Chondrocyte (in vitro differentiated cells): ENCODE data around the gene DAZ2. TPM values are rescaled to one million over a fixed set of nuclear protein-coding genes. Genes with fewer than 3 reads are reported as not detected.
"Not testable (repeated sequence)": the region's sequence is repeated elsewhere in the genome, so short reads cannot be mapped to it uniquely, and the experiment has no call there.

Experiments used
- DNase-seq: peaks from one replicate; pipeline ENCODE4 v3.0.0; 2021; ENCODE audit warnings: mixed read lengths, low spot score
- H3K27ac Mint-ChIP-seq: one replicate; pipeline ENCODE4 v1.8.0; 2021; ENCODE audit warnings: mild to moderate bottlenecking, moderate library complexity, mixed read lengths; ENCODE audit not compliant: unreplicated experiment
- H3K27me3 Mint-ChIP-seq: 2 replicates; pipeline ENCODE4 v1.8.0; 2021; ENCODE audit warnings: low read depth, mixed read lengths
- H3K36me3 Mint-ChIP-seq: 2 replicates; pipeline ENCODE4 v1.8.0; 2021; ENCODE audit warnings: low read depth, mixed read lengths
- H3K4me1 Mint-ChIP-seq: 2 replicates; pipeline ENCODE4 v1.8.0; 2021; ENCODE audit warnings: low read depth, mild to moderate bottlenecking, mixed read lengths
- H3K4me3 Mint-ChIP-seq: one replicate; pipeline ENCODE4 v1.8.0; 2021; ENCODE audit warnings: mild to moderate bottlenecking, moderate library complexity, mixed read lengths; ENCODE audit not compliant: unreplicated experiment
- H3K9me3 Mint-ChIP-seq: 2 replicates; pipeline ENCODE4 v1.8.0; 2021; ENCODE audit warnings: low read depth, mixed read lengths
- long read RNA-seq: library from polyadenylated mRNA; stranded (forward); transcript quantifications from one replicate; pipeline ENCODE4 v2.0.0, GENCODE V29; 2021
- total RNA-seq: library from RNA; stranded (reverse); gene quantifications from 3 replicates; pipeline ENCODE4 v1.2.1, GENCODE V29; 2021

DAZ2 gene, protein sequence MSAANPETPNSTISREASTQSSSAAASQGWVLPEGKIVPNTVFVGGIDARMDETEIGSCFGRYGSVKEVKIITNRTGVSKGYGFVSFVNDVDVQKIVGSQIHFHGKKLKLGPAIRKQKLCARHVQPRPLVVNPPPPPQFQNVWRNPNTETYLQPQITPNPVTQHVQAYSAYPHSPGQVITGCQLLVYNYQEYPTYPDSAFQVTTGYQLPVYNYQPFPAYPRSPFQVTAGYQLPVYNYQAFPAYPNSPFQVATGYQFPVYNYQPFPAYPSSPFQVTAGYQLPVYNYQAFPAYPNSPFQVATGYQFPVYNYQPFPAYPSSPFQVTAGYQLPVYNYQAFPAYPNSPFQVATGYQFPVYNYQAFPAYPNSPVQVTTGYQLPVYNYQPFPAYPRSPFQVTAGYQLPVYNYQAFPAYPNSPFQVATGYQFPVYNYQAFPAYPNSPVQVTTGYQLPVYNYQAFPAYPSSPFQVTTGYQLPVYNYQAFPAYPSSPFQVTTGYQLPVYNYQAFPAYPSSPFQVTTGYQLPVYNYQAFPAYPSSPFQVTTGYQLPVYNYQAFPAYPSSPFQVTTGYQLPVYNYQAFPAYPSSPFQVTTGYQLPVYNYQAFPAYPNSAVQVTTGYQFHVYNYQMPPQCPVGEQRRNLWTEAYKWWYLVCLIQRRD
- not detected in 3 replicates for total RNA-seq
- long read RNA-seq: 0 reads

DNA sequence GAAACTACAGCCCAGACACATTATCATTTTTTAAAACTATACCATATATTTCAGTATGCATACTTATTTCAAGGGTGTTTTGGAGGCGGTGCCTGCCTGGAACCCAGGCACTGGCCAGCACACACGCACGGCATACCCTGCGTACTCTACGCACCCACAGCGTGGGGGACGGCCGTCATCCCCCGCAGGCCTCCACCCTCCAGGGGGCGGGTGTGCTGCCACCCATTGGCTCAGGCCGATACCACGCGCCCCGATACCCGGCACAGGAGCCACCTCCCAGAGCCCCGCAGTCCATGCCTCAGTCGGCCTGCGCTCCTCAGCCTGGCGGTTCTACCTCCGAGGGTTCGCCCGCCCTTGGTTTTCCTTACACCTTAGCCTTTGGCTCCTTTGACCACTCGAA is at the start of gene DAZ2:
DAZ2 (plus strand) TSS at position 301 of the 400 bp plus-strand sequence. CDS start 208 bp downstream, outside the sequence.
- H3K9me3 Mint-ChIP-seq, H3K27ac Mint-ChIP-seq, DNase-seq, H3K36me3 Mint-ChIP-seq, H3K27me3 Mint-ChIP-seq, H3K4me3 Mint-ChIP-seq, H3K4me1 Mint-ChIP-seq: not testable (repeated sequence)

DNA sequence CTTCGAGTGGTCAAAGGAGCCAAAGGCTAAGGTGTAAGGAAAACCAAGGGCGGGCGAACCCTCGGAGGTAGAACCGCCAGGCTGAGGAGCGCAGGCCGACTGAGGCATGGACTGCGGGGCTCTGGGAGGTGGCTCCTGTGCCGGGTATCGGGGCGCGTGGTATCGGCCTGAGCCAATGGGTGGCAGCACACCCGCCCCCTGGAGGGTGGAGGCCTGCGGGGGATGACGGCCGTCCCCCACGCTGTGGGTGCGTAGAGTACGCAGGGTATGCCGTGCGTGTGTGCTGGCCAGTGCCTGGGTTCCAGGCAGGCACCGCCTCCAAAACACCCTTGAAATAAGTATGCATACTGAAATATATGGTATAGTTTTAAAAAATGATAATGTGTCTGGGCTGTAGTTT is 20.4 kb upstream of the DAZ2 start, which contains the start of gene DAZ1:
DAZ1 (minus strand) TSS at position 101 of the 400 bp plus-strand sequence. CDS start 208 bp downstream, outside the sequence.
- H3K4me1 Mint-ChIP-seq, H3K9me3 Mint-ChIP-seq, H3K4me3 Mint-ChIP-seq, DNase-seq, H3K27me3 Mint-ChIP-seq, H3K27ac Mint-ChIP-seq, H3K36me3 Mint-ChIP-seq: not testable (repeated sequence)

DNA sequence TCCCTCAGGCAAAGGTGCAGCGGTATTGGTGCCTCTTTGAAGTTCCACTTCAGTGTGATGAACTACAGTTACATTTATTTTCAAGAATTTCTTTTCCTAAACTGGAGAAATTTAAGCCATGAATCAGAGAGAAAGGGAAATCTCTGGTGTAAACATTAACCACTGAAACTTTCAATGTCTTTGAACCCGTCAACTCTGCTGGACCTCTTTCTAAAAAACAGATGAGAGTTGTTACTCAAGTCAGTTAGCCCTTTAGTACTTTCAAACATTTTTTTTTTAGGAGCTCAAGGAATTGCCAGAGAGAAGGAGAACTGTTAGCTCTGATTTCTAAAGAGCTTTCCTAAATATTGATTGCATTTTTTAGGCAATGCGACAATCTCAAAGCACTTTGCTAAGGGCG is 11.9 kb upstream of the DAZ2 start:
- H3K27ac Mint-ChIP-seq, H3K27me3 Mint-ChIP-seq, H3K36me3 Mint-ChIP-seq, H3K4me1 Mint-ChIP-seq, DNase-seq, H3K4me3 Mint-ChIP-seq, H3K9me3 Mint-ChIP-seq: not testable (repeated sequence)

DNA sequence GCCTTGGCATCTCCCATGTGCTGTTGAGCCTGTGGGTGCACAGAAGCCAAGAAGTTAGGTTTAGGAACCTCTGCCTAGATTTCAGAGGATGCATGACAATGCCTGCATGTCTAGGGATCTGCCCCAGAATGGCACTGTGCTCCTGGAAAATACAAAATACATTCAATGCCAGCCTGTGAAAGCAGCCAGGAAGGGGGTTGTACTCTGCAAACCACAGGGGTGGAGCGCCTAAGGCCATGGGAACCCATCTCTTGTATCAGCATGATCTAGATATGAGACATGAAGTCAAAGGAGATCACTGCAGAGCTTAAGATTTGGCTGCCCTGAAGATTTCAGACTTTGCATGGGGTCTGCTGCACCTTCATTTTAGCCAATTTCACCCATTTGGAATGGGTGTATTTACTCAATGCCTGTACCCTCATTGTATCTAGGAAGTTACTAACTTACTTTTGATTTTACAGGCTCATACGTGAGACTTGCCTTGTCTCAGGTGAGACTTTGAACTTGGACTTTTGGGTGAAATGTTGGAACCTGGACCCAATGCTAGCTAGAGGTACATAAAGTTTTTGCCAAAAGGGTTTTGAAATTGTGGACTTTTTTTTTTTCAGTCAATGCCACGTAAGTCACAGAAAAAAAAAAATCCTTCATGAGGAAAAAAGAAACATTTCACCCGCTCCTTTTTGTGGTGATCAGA is 9.4 kb upstream of the DAZ2 start:
- H3K27ac Mint-ChIP-seq, H3K4me3 Mint-ChIP-seq, H3K27me3 Mint-ChIP-seq, H3K36me3 Mint-ChIP-seq, H3K4me1 Mint-ChIP-seq, H3K9me3 Mint-ChIP-seq, DNase-seq: not testable (repeated sequence)

DNA sequence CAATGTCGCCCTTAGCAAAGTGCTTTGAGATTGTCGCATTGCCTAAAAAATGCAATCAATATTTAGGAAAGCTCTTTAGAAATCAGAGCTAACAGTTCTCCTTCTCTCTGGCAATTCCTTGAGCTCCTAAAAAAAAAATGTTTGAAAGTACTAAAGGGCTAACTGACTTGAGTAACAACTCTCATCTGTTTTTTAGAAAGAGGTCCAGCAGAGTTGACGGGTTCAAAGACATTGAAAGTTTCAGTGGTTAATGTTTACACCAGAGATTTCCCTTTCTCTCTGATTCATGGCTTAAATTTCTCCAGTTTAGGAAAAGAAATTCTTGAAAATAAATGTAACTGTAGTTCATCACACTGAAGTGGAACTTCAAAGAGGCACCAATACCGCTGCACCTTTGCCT is 8.7 kb upstream of the DAZ2 start:
- not testable (repeated sequence) for H3K27ac Mint-ChIP-seq, H3K4me1 Mint-ChIP-seq, DNase-seq, H3K4me3 Mint-ChIP-seq, H3K36me3 Mint-ChIP-seq, H3K27me3 Mint-ChIP-seq, H3K9me3 Mint-ChIP-seq

Other genes starting within 250 kb of the DAZ2 start
- not detected in 3 replicates for gene BPY2, start 235.3 kb upstream of the DAZ2 start, total RNA-seq
- not detected in 3 replicates for gene DAZ1, start 20.5 kb upstream of the DAZ2 start, total RNA-seq